Glomerular visceral epithelial cell (primary cell): ENCODE data around the gene SLC9A8.
A peak's percentile ranks its signal among the peaks of the same experiment; 100 is the strongest.
"Not testable (repeated sequence)": the region's sequence is repeated elsewhere in the genome, so short reads cannot be mapped to it uniquely, and the experiment has no call there.

Source experiments
- DNase-seq: peaks from one replicate; pipeline ENCODE4 v3.0.0-alpha.2; 2016; ENCODE audit errors: extremely low spot score

The SLC9A8 gene

DNA sequence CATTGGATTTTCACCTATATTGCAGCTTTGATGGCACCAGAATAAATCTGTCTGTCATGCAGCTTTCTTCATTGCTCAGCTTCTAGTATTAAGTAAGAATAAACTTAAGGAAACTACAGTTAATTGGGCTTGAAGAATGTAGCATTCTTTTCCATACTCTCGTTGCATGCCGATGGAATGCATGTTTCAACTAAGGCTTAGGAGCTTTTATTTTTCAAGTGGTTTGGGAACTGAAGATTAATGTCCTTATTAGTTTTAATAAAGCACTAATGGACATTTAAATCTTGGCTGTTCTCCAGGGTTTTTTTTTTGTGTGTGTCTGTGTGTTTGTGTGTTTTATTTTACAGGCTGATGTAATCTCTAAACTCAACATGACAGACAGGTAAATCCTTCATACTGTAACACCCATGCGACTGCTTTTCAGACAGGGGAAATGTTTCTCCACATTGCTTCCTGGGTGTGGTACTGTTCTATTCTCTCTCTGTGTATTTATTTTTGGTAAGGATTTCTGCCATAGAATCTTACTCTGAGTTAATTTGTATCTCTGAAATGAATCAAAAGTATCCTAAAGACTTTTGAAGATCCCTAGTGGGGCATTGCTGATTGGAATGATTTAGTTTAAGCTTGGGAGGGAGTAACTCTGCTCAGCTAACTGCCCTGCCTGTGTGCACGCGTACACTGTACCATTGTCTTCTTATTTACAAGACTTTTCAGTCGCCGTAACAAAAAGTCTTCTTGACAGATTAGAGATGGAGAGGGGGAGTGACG lies 38.0 kb downstream of the SLC9A8 start:
- DNase-seq, result no peak

DNA sequence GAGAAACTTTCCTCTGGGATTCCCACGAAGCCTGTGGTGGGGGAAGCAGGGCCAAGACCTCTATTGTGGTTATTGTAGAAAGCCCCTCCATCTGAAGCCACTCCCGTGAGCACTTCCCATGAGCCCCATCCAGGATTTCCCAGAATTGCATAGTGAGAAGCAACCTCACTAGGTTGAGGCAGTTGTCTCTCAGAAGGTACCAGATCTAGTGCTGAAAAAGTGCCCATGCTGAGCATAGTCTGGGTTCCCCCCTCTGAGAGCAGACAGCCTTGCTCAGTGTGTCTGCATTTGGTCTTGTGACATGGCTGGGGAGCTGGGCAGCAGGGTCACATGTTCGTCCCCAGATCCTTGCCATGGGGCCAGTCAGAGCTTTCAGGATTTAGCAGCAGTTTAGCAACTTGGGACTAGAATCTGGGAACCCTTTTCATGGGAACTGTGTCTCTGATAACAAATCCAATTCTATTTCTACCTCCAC lies 38.6 kb downstream of the SLC9A8 start:
- no peak for DNase-seq

GRCh38 chr20:49851991-49852390 lies 39.4 kb downstream of the SLC9A8 start:
- no peak for DNase-seq

GRCh38 chr20:49852522-49853080 lies 40.0 kb downstream of the SLC9A8 start:
- DNase-seq, result no peak

- peak; percentile 90 for DNase-seq
These were observed 41.0 kb downstream of the SLC9A8 start for GRCh38 chr20:49853640-49854039.

DNA sequence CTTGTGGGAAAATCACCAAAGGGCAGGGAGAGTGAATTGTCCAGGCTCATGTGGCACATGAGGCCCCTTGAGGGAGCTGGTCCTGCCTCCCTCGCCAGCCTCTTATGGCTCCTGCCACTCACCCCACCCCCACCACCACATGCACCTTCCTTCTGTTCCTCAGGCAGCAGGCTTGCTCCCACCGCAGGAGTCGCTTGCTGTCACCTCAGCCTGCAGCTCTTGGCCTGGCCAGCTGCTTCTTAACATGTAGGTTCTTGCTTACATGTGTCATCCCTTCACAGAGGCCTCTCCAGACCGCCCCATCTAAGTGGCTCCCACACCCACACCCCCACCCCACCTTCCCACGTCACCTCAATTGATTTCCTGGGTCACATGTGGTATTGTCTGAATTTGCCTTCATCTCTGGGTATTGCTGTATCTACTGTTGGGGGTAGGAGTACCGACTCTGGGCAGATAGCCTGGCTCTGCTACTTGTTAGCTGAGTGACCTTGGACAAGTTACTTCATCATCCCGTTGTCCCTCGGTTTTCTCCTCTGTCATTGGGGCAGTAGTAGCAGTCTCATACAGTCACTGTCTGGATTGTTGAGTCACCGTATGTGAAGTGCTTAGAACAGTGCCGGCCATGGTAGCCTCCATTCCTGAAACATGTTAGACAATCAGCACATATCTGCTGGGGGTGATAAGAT lies 41.7 kb downstream of the SLC9A8 start:
- DNase-seq, result no peak

DNA sequence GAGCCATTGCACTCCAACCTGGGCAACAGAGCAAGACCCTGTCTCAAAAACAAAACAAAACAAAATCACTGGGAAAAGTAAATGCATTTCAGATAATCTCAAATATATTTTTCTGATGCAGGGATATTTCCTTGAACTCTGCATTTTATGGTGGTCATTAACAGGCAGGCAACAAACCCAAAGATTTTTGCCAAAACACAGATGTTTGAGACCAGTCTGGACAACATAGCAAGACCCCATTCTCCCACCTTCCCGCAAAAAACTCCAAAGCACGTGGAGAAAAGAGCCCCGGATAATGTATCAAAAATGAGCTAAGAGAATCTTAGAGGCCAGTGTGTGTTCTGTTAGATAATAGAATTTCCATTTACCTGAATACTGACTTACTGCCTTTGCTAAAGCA lies 44.3 kb downstream of the SLC9A8 start:
- DNase-seq, result no peak

DNA sequence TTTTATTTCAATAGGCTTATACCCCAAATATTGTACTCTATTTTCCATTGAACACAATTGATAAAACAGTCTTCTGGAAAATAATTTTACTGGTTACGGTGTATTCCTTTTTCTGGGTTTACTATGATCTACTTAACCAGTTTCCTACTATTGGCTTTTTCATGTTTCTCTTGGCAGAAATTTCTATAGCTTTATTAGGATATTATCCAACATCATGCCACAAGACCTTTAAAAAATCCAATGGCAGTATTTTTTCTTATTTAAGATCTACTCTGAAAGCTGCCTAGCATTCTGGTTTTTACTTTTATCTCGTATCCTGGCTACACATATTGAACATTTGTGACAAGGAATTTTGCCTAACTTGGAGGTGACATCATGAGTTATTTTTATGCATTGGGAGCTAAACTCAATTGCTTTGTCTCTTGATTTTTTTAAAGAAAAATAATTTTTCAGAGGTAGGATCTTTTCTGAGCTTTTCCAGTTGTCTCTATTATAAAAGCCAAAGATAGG lies 45.5 kb downstream of the SLC9A8 start:
- no peak for DNase-seq

GRCh38 chr20:49859011-49859410 lies 46.4 kb downstream of the SLC9A8 start:
- no peak for DNase-seq

DNA sequence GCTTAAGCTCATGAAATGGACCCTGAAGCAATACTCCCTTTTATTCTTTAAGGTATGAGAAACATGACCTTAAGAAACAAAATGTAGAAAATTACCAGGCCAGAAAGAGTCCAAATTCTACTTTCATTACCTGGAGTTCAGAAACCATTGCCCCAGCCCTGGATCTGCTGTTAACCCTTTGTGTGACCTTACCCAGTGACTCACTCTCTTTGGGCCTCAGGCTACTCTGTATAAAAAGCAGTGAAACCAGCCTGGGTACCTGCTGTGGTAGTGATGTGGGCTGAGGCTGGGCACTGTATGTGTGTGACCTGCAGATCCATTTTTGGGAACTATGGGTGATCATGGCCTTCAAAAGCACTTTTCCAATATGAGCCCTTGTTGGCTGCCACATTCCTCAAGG lies 47.2 kb downstream of the SLC9A8 start:
- no peak for DNase-seq

- not testable (repeated sequence) for DNase-seq
These were observed 48.6 kb downstream of the SLC9A8 start for GRCh38 chr20:49861232-49861631.

DNA sequence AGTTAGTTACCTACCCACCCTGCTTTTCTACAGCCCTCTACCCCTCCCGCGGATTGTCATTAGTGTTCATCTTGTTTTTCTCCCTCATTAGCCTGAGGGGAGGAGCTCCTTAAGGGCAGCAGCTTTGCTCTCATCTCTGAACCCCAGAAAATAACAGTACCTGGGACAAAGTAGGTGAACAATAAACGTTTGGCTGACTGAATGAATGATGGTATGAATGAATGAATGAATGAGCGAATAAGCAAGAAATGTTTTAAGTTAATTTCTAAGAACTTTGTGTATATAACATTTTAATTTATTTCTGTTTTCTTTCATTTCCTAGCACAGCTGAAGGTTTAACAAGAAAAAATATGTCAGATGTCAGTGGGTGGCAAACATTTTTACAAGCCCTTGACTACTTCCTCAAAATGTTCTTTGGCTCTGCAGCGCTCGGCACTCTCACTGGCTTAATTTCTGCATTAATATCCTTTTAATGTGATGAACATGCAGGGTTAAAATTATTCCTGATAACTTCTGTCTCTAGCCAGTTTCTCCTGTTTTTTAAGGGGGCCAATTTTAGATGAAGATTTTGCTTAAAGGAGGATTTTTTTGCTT lies 50.1 kb downstream of the SLC9A8 start:
- DNase-seq, result no peak

DNA sequence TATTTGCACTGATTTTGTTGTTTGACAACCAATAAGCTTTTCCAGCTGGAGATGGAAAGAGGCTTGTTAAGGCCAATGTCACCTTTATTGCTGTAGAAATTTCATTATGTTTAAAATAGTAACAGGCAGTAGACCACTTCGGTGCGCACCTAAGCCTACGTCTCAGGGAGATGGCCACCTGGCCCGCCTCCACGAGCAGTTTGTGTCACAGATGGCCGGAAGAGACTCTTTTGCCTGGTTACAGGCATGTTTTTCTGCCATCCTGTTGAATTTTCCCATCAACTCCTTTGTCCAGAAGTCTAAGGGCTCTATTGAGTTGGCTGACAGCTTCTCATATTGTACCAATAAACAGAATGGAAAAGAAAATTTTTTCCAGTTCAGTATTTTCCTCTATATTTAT lies 51.0 kb downstream of the SLC9A8 start:
- no peak for DNase-seq

GRCh38 chr20:49865559-49865958 lies 52.9 kb downstream of the SLC9A8 start:
- no peak for DNase-seq

GRCh38 chr20:49866051-49866450 lies 53.4 kb downstream of the SLC9A8 start:
- no peak for DNase-seq

GRCh38 chr20:49867453-49868215 lies 55.0 kb downstream of the SLC9A8 start:
- no peak for DNase-seq

DNA sequence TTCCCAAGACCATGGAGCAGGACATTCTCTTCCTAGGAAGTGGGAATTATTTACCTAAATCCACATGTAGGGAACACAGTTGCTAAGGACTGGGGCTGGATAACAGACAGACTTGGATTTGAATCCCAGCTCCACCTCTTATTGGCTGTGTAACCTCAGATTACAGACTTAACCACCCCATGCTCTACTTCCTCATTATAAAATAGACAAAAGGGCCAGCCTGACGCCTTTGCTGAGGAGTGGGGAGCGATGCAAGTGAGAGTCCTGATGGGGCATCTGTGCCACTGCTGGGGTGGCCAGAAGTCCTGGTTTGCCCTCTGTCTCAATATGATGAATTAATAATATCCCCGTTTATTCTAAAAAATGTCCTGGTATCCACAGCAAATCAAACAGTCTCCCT lies 55.9 kb downstream of the SLC9A8 start:
- DNase-seq, result no peak

- DNase-seq, result no peak
These were observed 56.3 kb downstream of the SLC9A8 start for GRCh38 chr20:49868964-49869363.

GRCh38 chr20:49870261-49870660 lies 57.6 kb downstream of the SLC9A8 start:
- no peak for DNase-seq

DNA sequence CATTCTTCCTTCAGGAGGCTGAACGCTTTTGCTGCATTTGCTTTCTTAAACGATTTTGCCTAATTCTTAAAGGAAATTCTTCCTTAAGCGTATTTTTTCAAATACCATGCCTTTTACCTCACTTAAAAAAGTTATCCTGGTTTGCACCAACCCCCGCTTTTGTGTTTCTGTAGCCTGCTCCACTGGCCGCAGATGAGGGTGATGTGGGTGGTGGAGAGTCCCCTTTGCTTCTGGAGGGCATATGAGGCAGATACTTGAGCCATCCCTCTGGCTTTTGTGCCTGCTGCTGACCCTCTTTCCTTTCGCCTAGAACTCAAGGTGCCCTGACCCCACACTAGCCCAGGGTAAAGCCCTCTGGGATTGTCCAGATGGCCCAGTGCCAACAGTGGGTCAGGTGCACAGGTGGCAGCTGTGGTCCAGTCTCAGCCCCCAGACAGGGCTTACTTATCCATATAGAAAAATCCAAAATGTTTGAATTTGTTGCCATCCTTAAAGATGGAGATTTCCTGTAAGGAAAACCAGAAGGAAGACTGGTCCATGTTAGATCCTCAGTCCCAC lies 58.8 kb downstream of the SLC9A8 start:
- DNase-seq, result no peak

GRCh38 chr20:49872056-49872455 lies 59.4 kb downstream of the SLC9A8 start:
- no peak for DNase-seq
